B cell (primary cell): ENCODE measurements around the gene ACACB.

Experiments used
- EZH2 ChIP-seq: IDR thresholded peaks from 2 replicates; pipeline ENCODE4 v1.6.1; 2012; ENCODE audit warnings: borderline replicate concordance, low read depth, mild to moderate bottlenecking, moderate library complexity, low read length; ENCODE audit not compliant: insufficient read depth, poor library complexity, severe bottlenecking
- TF ChIP-seq, protein P1 (sequence below): fragments of 200-600 bp; IDR thresholded peaks from one replicate; pipeline ENCODE4 v1.8.0; 2022; ENCODE audit warnings: antibody characterized with exemption, mild to moderate bottlenecking

DNA sequence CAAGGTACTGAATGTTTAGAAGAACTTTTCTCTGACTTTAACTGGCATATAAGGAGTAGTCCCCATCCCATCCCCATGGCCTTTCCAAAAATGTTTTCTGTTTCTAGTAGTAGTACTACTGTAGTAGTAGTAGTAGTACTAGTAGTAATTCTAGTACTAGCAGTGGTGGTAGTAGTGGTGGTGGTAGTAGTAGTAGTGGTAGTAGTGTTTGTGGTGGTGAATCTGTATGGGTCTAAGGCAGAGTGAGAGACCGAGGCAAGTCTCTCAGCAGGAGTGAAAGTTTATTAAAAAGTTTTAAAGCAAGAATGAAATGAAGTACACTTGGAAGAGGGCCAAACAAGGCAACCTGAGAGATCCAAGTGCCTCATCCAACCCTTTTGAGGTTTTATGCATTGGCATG, 134.1 kb downstream of the ACACB start:
- TF ChIP-seq, protein P1, sequence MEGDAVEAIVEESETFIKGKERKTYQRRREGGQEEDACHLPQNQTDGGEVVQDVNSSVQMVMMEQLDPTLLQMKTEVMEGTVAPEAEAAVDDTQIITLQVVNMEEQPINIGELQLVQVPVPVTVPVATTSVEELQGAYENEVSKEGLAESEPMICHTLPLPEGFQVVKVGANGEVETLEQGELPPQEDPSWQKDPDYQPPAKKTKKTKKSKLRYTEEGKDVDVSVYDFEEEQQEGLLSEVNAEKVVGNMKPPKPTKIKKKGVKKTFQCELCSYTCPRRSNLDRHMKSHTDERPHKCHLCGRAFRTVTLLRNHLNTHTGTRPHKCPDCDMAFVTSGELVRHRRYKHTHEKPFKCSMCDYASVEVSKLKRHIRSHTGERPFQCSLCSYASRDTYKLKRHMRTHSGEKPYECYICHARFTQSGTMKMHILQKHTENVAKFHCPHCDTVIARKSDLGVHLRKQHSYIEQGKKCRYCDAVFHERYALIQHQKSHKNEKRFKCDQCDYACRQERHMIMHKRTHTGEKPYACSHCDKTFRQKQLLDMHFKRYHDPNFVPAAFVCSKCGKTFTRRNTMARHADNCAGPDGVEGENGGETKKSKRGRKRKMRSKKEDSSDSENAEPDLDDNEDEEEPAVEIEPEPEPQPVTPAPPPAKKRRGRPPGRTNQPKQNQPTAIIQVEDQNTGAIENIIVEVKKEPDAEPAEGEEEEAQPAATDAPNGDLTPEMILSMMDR: no peak
- no peak for TF ChIP-seq EZH2
